Mammary epithelial cell (primary cell): ENCODE measurements around the gene ATP7A.

Experiments used
- EZH2 ChIP-seq: IDR thresholded peaks from 2 replicates; pipeline ENCODE4 v1.6.1; 2012; ENCODE audit warnings: low read length, inconsistent platforms, borderline replicate concordance
- TF ChIP-seq, protein P1 (sequence below), 2 donors: IDR thresholded peaks in 1 of 2; conservative IDR thresholded peaks in 1 of 2; 2 replicates each; pipeline ENCODE4 v1.5.1; 2011 to 2012; ENCODE audit warnings: inconsistent platforms in 2 of 2, low read length in 2 of 2, mild to moderate bottlenecking in 2 of 2, control low read depth in 1 of 2, low read depth in 1 of 2; ENCODE audit not compliant: insufficient read depth in 1 of 2; ENCODE audit errors: extremely low read depth in 1 of 2

DNA sequence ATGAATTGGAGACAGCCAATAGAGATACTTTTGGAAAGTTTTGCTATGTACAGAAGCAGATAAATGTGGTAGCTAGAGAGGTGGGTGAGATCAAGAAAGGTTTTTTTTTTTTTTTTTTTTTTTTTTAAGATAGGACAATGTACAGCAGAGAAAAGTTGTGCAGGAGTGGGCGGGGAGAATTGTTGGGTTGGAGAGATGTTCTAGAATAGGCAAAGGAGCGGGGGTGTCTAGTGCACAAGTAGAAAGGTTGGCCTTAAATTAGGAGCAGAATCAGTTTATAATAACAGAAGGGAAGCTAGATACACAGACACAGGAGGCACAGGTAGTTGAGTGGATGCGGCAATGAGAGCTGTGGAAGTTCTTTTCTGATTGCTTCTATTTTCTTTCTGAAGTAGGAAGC, 127.4 kb downstream of the ATP7A start:
- no peak for TF ChIP-seq EZH2
- TF ChIP-seq, protein P1, sequence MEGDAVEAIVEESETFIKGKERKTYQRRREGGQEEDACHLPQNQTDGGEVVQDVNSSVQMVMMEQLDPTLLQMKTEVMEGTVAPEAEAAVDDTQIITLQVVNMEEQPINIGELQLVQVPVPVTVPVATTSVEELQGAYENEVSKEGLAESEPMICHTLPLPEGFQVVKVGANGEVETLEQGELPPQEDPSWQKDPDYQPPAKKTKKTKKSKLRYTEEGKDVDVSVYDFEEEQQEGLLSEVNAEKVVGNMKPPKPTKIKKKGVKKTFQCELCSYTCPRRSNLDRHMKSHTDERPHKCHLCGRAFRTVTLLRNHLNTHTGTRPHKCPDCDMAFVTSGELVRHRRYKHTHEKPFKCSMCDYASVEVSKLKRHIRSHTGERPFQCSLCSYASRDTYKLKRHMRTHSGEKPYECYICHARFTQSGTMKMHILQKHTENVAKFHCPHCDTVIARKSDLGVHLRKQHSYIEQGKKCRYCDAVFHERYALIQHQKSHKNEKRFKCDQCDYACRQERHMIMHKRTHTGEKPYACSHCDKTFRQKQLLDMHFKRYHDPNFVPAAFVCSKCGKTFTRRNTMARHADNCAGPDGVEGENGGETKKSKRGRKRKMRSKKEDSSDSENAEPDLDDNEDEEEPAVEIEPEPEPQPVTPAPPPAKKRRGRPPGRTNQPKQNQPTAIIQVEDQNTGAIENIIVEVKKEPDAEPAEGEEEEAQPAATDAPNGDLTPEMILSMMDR (conservative IDR thresholded peaks at IDR 0.05 in 1 of 2, IDR thresholded peaks at IDR 0.05 in 1 of 2; ENCODE audit: extremely low read depth in 1 of 2, insufficient read depth in 1 of 2, low read depth in 1 of 2, low read length in 2 of 2): no peak
